HepG2 (cell line): Measurements from ENCODE around the gene PMIS2. TPM values are rescaled to one million over a fixed set of nuclear protein-coding genes. Genes with fewer than 3 reads are reported as not detected.
A peak's percentile ranks its signal among the peaks of the same experiment; 100 is the strongest.

Source experiments
- ARID2 ChIP-seq: sonication (generic); formaldehyde crosslinking; IDR thresholded peaks from 2 replicates; pipeline ENCODE4 v1.8.1; 2022; ENCODE audit warnings: mild to moderate bottlenecking, missing genetic modification reagents, borderline replicate concordance
- ATAD3A ChIP-seq: sonication (generic); formaldehyde crosslinking; IDR thresholded peaks from 2 replicates; pipeline ENCODE4 v1.4.0; 2020; ENCODE audit warnings: missing genetic modification reagents
- ATF7-NPFF ChIP-seq: sonication (generic); formaldehyde crosslinking; IDR thresholded peaks from 2 replicates; pipeline ENCODE4 v1.8.1; 2023; ENCODE audit warnings: mild to moderate bottlenecking, low read depth, missing genetic modification reagents, moderate library complexity
- BORCS8-MEF2B ChIP-seq: sonication (generic); formaldehyde crosslinking; IDR thresholded peaks from 2 replicates; pipeline ENCODE4 v1.8.0; 2022; ENCODE audit warnings: mild to moderate bottlenecking, missing genetic modification reagents
- CENPBD1 ChIP-seq: sonication (generic); formaldehyde crosslinking; IDR thresholded peaks from 2 replicates; pipeline ENCODE4 v1.8.0; 2022; ENCODE audit warnings: missing genetic modification reagents, low read depth, mild to moderate bottlenecking, borderline replicate concordance
- ETV5 ChIP-seq: IDR thresholded peaks from 2 replicates; pipeline ENCODE4 v1.6.1; 2018; ENCODE audit warnings: missing biosample characterization, missing genetic modification reagents, inconsistent platforms, borderline replicate concordance
- FOXK2 ChIP-seq: fragments of 450-650 bp; IDR thresholded peaks from 2 replicates; pipeline ENCODE4 v1.6.1; 2016
- GMEB2 ChIP-seq: IDR thresholded peaks from 2 replicates; pipeline ENCODE4 v1.6.1; 2016; ENCODE audit warnings: missing biosample characterization, missing genetic modification reagents, low read depth
- HNF4G ChIP-seq, 2 experiments: sonication (generic) in 1 of 2; formaldehyde crosslinking in 1 of 2; IDR thresholded peaks; 2 replicates each; pipeline versions ENCODE4 v1.4.0 to v1.6.1; 2011 to 2020; ENCODE audit warnings: borderline replicate concordance in 2 of 2, low read depth in 2 of 2, mild to moderate bottlenecking in 2 of 2, low read length in 1 of 2, missing genetic modification reagents in 1 of 2, moderate library complexity in 1 of 2
- ISL2 ChIP-seq: sonication (generic); formaldehyde crosslinking; IDR thresholded peaks from 2 replicates; pipeline ENCODE4 v1.5.0; 2020; ENCODE audit warnings: missing genetic modification reagents
- MED1 ChIP-seq: sonication (generic); formaldehyde crosslinking; IDR thresholded peaks from 2 replicates; pipeline ENCODE4 v1.4.0; 2020; ENCODE audit warnings: missing genetic modification reagents
- MEF2D ChIP-seq: sonication (generic); formaldehyde crosslinking; IDR thresholded peaks from 2 replicates; pipeline ENCODE4 v1.5.1; 2020; ENCODE audit warnings: mild to moderate bottlenecking, missing genetic modification reagents
- MTA1 ChIP-seq: sonication (generic); formaldehyde crosslinking; IDR thresholded peaks from 2 replicates; pipeline ENCODE4 v1.4.0; 2020; ENCODE audit warnings: missing genetic modification reagents, mild to moderate bottlenecking, borderline replicate concordance
- MTF2 ChIP-seq: sonication (generic); formaldehyde crosslinking; IDR thresholded peaks from 2 replicates; pipeline ENCODE4 v1.5.0; 2020; ENCODE audit warnings: missing genetic modification reagents, borderline replicate concordance
- NR2F2 ChIP-seq: IDR thresholded peaks from 2 replicates; pipeline ENCODE4 v1.6.1; 2012; ENCODE audit warnings: low read depth, inconsistent platforms, borderline replicate concordance
- TARDBP ChIP-seq: sonication (generic); formaldehyde crosslinking; IDR thresholded peaks from 2 replicates; pipeline ENCODE4 v1.8.0; 2022; ENCODE audit warnings: mild to moderate bottlenecking, missing genetic modification reagents
- TEF ChIP-seq: sonication (generic); formaldehyde crosslinking; IDR thresholded peaks from 2 replicates; pipeline ENCODE4 v1.5.0; 2020; ENCODE audit warnings: missing genetic modification reagents
- ZBTB7A ChIP-seq: sonication (generic); formaldehyde crosslinking; IDR thresholded peaks from 2 replicates; pipeline ENCODE4 v1.8.0; 2022; ENCODE audit warnings: mild to moderate bottlenecking, missing genetic modification reagents
- ZNF225 ChIP-seq: sonication (generic); formaldehyde crosslinking; IDR thresholded peaks from 2 replicates; pipeline ENCODE4 v1.4.0; 2020; ENCODE audit warnings: mild to moderate bottlenecking, missing genetic modification reagents
- ZNF335 ChIP-seq: sonication (generic); formaldehyde crosslinking; IDR thresholded peaks from 2 replicates; pipeline ENCODE4 v1.4.0; 2020; ENCODE audit warnings: missing genetic modification reagents
- ZNF546 ChIP-seq: sonication (generic); formaldehyde crosslinking; conservative IDR thresholded peaks from 2 replicates; pipeline ENCODE4 v1.8.1; 2023; ENCODE audit warnings: mild to moderate bottlenecking, missing genetic modification reagents
- ZNF567 ChIP-seq: sonication (generic); formaldehyde crosslinking; IDR thresholded peaks from 2 replicates; pipeline ENCODE4 v1.8.1; 2023; ENCODE audit warnings: mild to moderate bottlenecking, missing genetic modification reagents, borderline replicate concordance
- polyA plus RNA-seq, 8 experiments: library from polyadenylated mRNA; depleted of rRNA in 3 of 8; stranded (reverse) in 7 of 8; unstranded in 1 of 8; fragments of >200 nt; fragmentation: Illumina TruSeq in 4 of 8; extraction: Trizol in 4 of 8; gene quantifications; 2 replicates each; pipeline versions ENCODE4 v1.2.1 to v1.2.3, GENCODE V29; 2011 to 2016; ENCODE audit warnings: low read depth in 4 of 8, missing spikeins in 1 of 8, mixed read lengths in 1 of 8; ENCODE audit not compliant: insufficient read depth in 1 of 8
- total RNA-seq, 5 experiments: library from RNA; depleted of rRNA; stranded (reverse); fragments of >200 nt; fragmentation: Illumina TruSeq; extraction: Trizol; gene quantifications; 2 replicates each; pipeline ENCODE4 v1.2.3, GENCODE V29; 2016; ENCODE audit warnings: low read depth in 1 of 5
- TF ChIP-seq, protein P1 (sequence below): sonication (generic); formaldehyde crosslinking; conservative IDR thresholded peaks from 2 replicates; pipeline ENCODE4 v1.8.0; 2022; ENCODE audit warnings: mild to moderate bottlenecking, moderate library complexity, missing genetic modification reagents
- TF ChIP-seq, protein P2 (sequence below): sonication (generic); formaldehyde crosslinking; IDR thresholded peaks from 2 replicates; pipeline ENCODE4 v1.5.0; 2020; ENCODE audit warnings: missing genetic modification reagents

The PMIS2 gene
- total and polyA plus RNA-seq, 2 of the 13 experiments (the other 11 are each of a cell fraction or from before 2014, with no cell fraction given) = not detected

DNA sequence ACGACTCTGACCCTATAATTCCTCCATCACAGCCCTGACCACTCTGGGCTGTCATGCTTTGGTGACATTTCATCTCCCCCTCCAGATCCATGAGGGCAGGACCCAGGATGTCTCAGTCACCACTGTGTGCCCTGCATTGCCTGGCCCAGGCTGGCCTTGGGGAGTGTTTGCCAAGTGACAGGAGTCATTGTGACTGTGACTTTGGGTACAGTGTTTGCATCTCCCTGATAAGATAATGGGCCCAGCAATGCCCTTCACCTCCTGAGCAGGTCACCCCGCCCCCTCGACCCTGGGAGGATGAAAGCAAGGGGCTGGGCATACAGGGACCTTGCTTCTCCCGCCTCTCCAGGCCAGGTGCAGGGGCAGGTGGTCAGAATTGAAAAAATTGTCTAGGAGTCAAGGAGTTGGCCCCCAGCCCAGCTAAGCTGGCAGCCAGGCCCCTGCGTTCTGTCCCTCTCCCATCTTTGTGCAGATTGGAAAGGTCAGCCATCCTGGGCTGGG lies 16.6 kb upstream of the PMIS2 start (continued):
- TF ChIP-seq, protein P1, sequence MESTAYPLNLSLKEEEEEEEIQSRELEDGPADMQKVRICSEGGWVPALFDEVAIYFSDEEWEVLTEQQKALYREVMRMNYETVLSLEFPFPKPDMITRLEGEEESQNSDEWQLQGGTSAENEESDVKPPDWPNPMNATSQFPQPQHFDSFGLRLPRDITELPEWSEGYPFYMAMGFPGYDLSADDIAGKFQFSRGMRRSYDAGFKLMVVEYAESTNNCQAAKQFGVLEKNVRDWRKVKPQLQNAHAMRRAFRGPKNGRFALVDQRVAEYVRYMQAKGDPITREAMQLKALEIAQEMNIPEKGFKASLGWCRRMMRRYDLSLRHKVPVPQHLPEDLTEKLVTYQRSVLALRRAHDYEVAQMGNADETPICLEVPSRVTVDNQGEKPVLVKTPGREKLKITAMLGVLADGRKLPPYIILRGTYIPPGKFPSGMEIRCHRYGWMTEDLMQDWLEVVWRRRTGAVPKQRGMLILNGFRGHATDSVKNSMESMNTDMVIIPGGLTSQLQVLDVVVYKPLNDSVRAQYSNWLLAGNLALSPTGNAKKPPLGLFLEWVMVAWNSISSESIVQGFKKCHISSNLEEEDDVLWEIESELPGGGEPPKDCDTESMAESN (CRISPR knock-in tag) = peak; percentile 71; the same call in 1 of the 2 replicates
- no peak for TF ChIP-seq ZNF546 (CRISPR knock-in tag)
- no peak for TF ChIP-seq CENPBD1 (CRISPR knock-in tag)
- no peak for TF ChIP-seq ZNF567 (CRISPR knock-in tag)
- TF ChIP-seq ZBTB7A (CRISPR knock-in tag) = no peak
- no peak for TF ChIP-seq FOXK2
- TF ChIP-seq TARDBP (CRISPR knock-in tag) = peak; percentile 61; the same call in 1 of the 2 replicates
- TF ChIP-seq ISL2 (CRISPR knock-in tag) = peak; percentile 90
- TF ChIP-seq ZNF225 = no peak
- TF ChIP-seq HNF4G (IDR thresholded peaks at IDR 0.05; ENCODE audit: borderline replicate concordance, low read depth, low read length) = peak; percentile 62
- TF ChIP-seq HNF4G (CRISPR knock-in tag; IDR thresholded peaks at IDR 0.05; ENCODE audit: borderline replicate concordance, low read depth) = no peak
- TF ChIP-seq ATF7-NPFF (CRISPR knock-in tag) = no peak
- TF ChIP-seq MTF2 (CRISPR knock-in tag) = no peak
- no peak for TF ChIP-seq ATAD3A
- TF ChIP-seq MEF2D (CRISPR knock-in tag) = no peak
- no peak for TF ChIP-seq ZNF335 (CRISPR knock-in tag)
- TF ChIP-seq GMEB2 = no peak
- TF ChIP-seq MED1 (CRISPR knock-in tag) = peak; percentile 53; the same call in 1 of the 2 replicates
- peak; percentile 89; the same call in 1 of the 2 replicates for TF ChIP-seq NR2F2
- TF ChIP-seq ETV5 (CRISPR knock-in tag) = peak; percentile 41; the same call in 1 of the 2 replicates
- no peak for TF ChIP-seq ARID2 (CRISPR knock-in tag)
- TF ChIP-seq BORCS8-MEF2B = peak; percentile 56; the same call in 1 of the 2 replicates
- TF ChIP-seq, protein P2, sequence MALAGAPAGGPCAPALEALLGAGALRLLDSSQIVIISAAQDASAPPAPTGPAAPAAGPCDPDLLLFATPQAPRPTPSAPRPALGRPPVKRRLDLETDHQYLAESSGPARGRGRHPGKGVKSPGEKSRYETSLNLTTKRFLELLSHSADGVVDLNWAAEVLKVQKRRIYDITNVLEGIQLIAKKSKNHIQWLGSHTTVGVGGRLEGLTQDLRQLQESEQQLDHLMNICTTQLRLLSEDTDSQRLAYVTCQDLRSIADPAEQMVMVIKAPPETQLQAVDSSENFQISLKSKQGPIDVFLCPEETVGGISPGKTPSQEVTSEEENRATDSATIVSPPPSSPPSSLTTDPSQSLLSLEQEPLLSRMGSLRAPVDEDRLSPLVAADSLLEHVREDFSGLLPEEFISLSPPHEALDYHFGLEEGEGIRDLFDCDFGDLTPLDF (CRISPR knock-in tag) = peak; percentile 37; the same call in 1 of the 2 replicates
- TF ChIP-seq TEF (CRISPR knock-in tag) = no peak
- peak; percentile 99 for TF ChIP-seq MTA1
